HG03045 (cell line): ENCODE results near the gene SETD6.
A peak's percentile ranks its signal among the peaks of the same experiment; 100 is the strongest.

Experiments used
- ATAC-seq: cut with Tn5 transposase; IDR thresholded peaks from one replicate; pipeline ENCODE4 v1.9.1; 2021; ENCODE audit warnings: mild to moderate bottlenecking, moderate library complexity; ENCODE audit not compliant: unreplicated experiment

Gene SETD6

GRCh38 chr16:58493756-58494431 is 21.4 kb upstream of the SETD6 start:
- no peak for ATAC-seq

- ATAC-seq, result peak; percentile 39
Measured at GRCh38 chr16:58494981-58495520, 20.3 kb upstream of the SETD6 start.

- ATAC-seq, result no peak
Measured at GRCh38 chr16:58495521-58496331, 19.6 kb upstream of the SETD6 start.

GRCh38 chr16:58497468-58497867 is 17.8 kb upstream of the SETD6 start:
- no peak for ATAC-seq

- no peak for ATAC-seq
Measured at GRCh38 chr16:58497935-58498334, 17.4 kb upstream of the SETD6 start.

- ATAC-seq, result no peak
Measured at GRCh38 chr16:58498341-58499091, 16.8 kb upstream of the SETD6 start.

GRCh38 chr16:58499092-58499511 is 16.2 kb upstream of the SETD6 start:
- ATAC-seq, result no peak

- peak; percentile 43 for ATAC-seq
Measured at GRCh38 chr16:58499615-58500351, 15.5 kb upstream of the SETD6 start, which contains the start of gene NDRG4. Gene NDRG4 (plus strand): TSS chr16:58500143. CDS start chr16:58500249, 106 bp downstream.

- ATAC-seq, result no peak
Measured at GRCh38 chr16:58500430-58501241, 14.7 kb upstream of the SETD6 start.

GRCh38 chr16:58501242-58502131 is 13.8 kb upstream of the SETD6 start:
- no peak for ATAC-seq

GRCh38 chr16:58502217-58502921 is 12.9 kb upstream of the SETD6 start:
- no peak for ATAC-seq

GRCh38 chr16:58503166-58503862 is 12.0 kb upstream of the SETD6 start:
- ATAC-seq, result no peak

GRCh38 chr16:58503863-58504688 is 11.2 kb upstream of the SETD6 start:
- ATAC-seq, result no peak

GRCh38 chr16:58506241-58507194 is 8.8 kb upstream of the SETD6 start:
- ATAC-seq, result no peak

- ATAC-seq, result no peak
Measured at GRCh38 chr16:58507195-58507962, 7.9 kb upstream of the SETD6 start.
